Breast epithelium (tissue), 3 donors: ENCODE measurements around the gene SLCO4A1.

Source experiments
- CTCF ChIP-seq, 3 donors: fragments of 450-650 bp; IDR thresholded peaks; one replicate each; pipeline ENCODE4 v1.5.1; 2016 to 2017; ENCODE audit warnings: antibody characterized with exemption in 3 of 3, mild to moderate bottlenecking in 3 of 3, moderate library complexity in 3 of 3
- POLR2A ChIP-seq: fragments of 450-650 bp; IDR thresholded peaks from one replicate; pipeline ENCODE4 v1.6.1; 2016; ENCODE audit warnings: antibody characterized with exemption, mild to moderate bottlenecking, moderate library complexity
- POLR2AphosphoS5 ChIP-seq, 3 donors: sonication (generic); formaldehyde crosslinking; IDR thresholded peaks; one replicate each; pipeline ENCODE4 v1.6.1; 2017; ENCODE audit warnings: antibody characterized with exemption in 3 of 3

GRCh38 chr20:62618611-62619529 is 23.4 kb upstream of the SLCO4A1 start:
- TF ChIP-seq CTCF (IDR thresholded peaks at IDR 0.05) (no peak), POLR2A (no peak), POLR2AphosphoS5 (IDR thresholded peaks at IDR 0.05) (no peak)
